K562 (cell line): ENCODE measurements around the gene MYO3A.

ENCODE experiments used
- CBX1 ChIP-seq: sonication (generic); IDR thresholded peaks from 2 replicates; pipeline ENCODE4 v1.6.1; 2016; ENCODE audit warnings: antibody characterized with exemption, low read depth, mild to moderate bottlenecking
- CHD4 ChIP-seq: fragments of 200-600 bp; sonication (generic); IDR thresholded peaks from 3 replicates; pipeline ENCODE4 v1.6.1; 2012; ENCODE audit warnings: low read depth, mild to moderate bottlenecking, mixed read lengths, low read length, inconsistent platforms; ENCODE audit not compliant: insufficient read depth, insufficient replicate concordance, poor library complexity, severe bottlenecking
- EHMT2 ChIP-seq: fragments of 450-650 bp; IDR thresholded peaks from 2 replicates; pipeline ENCODE4 v1.6.1; 2018; ENCODE audit warnings: antibody characterized with exemption
- EP300 ChIP-seq: IDR thresholded peaks from 2 replicates; pipeline ENCODE4 v1.6.1; 2012; ENCODE audit warnings: low read length, improper control_type of control experiment
- EZH2 ChIP-seq: IDR thresholded peaks from 2 replicates; pipeline ENCODE4 v1.6.1; 2012; ENCODE audit warnings: low read depth, mild to moderate bottlenecking, inconsistent platforms, low read length, borderline replicate concordance
- GTF2B ChIP-seq: IDR thresholded peaks from 2 replicates; pipeline ENCODE4 v1.6.1; 2011; ENCODE audit not compliant: insufficient read length; ENCODE audit errors: extremely low read depth
- GTF2F1 ChIP-seq: IDR thresholded peaks from 2 replicates; pipeline ENCODE4 v1.6.1; 2011; ENCODE audit warnings: low read depth, low read length, improper control_type of control experiment
- ZBTB33 ChIP-seq: sonication (generic); formaldehyde crosslinking; IDR thresholded peaks from 2 replicates; pipeline ENCODE4 v1.8.1; 2023; ENCODE audit warnings: mild to moderate bottlenecking, missing genetic modification reagents
- ZBTB43 ChIP-seq: sonication (generic); formaldehyde crosslinking; IDR thresholded peaks from 2 replicates; pipeline ENCODE4 v1.8.0; 2023; ENCODE audit warnings: mild to moderate bottlenecking, missing genetic modification reagents
- ZC3H4 ChIP-seq: sonication (generic); formaldehyde crosslinking; IDR thresholded peaks from 2 replicates; pipeline ENCODE4 v1.9.0; 2021; ENCODE audit warnings: missing genetic modification reagents, borderline replicate concordance
- ZNF121 ChIP-seq: sonication (generic); formaldehyde crosslinking; conservative IDR thresholded peaks from 2 replicates; pipeline ENCODE4 v1.8.0; 2022; ENCODE audit warnings: missing genetic modification reagents
- ZNF274 ChIP-seq: IDR thresholded peaks from 2 replicates; pipeline ENCODE4 v1.6.1; 2011; ENCODE audit warnings: low read depth, mild to moderate bottlenecking, low read length, moderate library complexity, borderline replicate concordance
- ZNF696 ChIP-seq: fragments of 250-450 bp; sonication (Bioruptor Pico); conservative IDR thresholded peaks from 2 replicates; pipeline ENCODE4 v1.4.0; 2020; ENCODE audit warnings: mild to moderate bottlenecking, moderate library complexity
- TF ChIP-seq, protein P1 (sequence below), 3 experiments: IDR thresholded peaks in 2 of 3; conservative IDR thresholded peaks in 1 of 3; 2 replicates each; pipeline ENCODE4 v1.5.1; 2011 to 2012; ENCODE audit warnings: low read length in 3 of 3, mild to moderate bottlenecking in 3 of 3, control low read depth in 2 of 3, improper control_type of control experiment in 1 of 3, inconsistent platforms in 1 of 3, low read depth in 1 of 3, mixed read lengths in 1 of 3, moderate library complexity in 1 of 3; ENCODE audit not compliant: insufficient read depth in 2 of 3

GRCh38 chr10:26172131-26172530, 238.1 kb downstream of the MYO3A start:
- TF ChIP-seq EHMT2 (no peak), CHD4 (no peak), ZBTB33 (no peak), GTF2F1 (no peak), ZC3H4 (CRISPR knock-in tag) (no peak), ZBTB43 (CRISPR knock-in tag) (no peak), ZNF274 (no peak), ZNF121 (CRISPR knock-in tag) (no peak), EZH2 (no peak), EP300 (no peak), CBX1 (no peak), ZNF696 (no peak), GTF2B (no peak)
- TF ChIP-seq, protein P1, sequence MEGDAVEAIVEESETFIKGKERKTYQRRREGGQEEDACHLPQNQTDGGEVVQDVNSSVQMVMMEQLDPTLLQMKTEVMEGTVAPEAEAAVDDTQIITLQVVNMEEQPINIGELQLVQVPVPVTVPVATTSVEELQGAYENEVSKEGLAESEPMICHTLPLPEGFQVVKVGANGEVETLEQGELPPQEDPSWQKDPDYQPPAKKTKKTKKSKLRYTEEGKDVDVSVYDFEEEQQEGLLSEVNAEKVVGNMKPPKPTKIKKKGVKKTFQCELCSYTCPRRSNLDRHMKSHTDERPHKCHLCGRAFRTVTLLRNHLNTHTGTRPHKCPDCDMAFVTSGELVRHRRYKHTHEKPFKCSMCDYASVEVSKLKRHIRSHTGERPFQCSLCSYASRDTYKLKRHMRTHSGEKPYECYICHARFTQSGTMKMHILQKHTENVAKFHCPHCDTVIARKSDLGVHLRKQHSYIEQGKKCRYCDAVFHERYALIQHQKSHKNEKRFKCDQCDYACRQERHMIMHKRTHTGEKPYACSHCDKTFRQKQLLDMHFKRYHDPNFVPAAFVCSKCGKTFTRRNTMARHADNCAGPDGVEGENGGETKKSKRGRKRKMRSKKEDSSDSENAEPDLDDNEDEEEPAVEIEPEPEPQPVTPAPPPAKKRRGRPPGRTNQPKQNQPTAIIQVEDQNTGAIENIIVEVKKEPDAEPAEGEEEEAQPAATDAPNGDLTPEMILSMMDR (IDR thresholded peaks at IDR 0.05 in 2 of 3, conservative IDR thresholded peaks at IDR 0.05 in 1 of 3; ENCODE audit: insufficient read depth in 2 of 3, low read depth in 1 of 3, low read length in 3 of 3): no peak
